GM23338 (cell line): ENCODE measurements around the gene LEMD2. TPM values are rescaled to one million over a fixed set of nuclear protein-coding genes. Genes with fewer than 3 reads are reported as not detected.

Experiments used
- ATAC-seq: fragments of 200-7000 bp; cut with Tn5 transposase; 3 replicates; pipeline ENCODE4 v1.9.1; 2020
- DNase-seq: peaks from one replicate; pipeline ENCODE4 v3.0.0-alpha.2; 2015; ENCODE audit warnings: low spot score
- H2AFZ ChIP-seq: fragments of 200-600 bp; sonication (generic); 2 replicates; pipeline ENCODE4 v1.8.0; 2016; ENCODE audit warnings: antibody characterized with exemption, mild to moderate bottlenecking, moderate library complexity
- H3F3A ChIP-seq: fragments of 200-600 bp; sonication (generic); replicated peaks from 2 replicates; pipeline ENCODE4 v1.8.0; 2017; ENCODE audit warnings: antibody characterized with exemption, mixed run types, low read depth
- H3K27ac ChIP-seq: fragments of 200-600 bp; sonication (generic); 2 replicates; pipeline ENCODE4 v1.6.1; 2016; ENCODE audit warnings: low read depth
- H3K27me3 ChIP-seq: fragments of 200-600 bp; sonication (generic); 2 replicates; pipeline ENCODE4 v1.8.0; 2016; ENCODE audit warnings: mild to moderate bottlenecking, mixed run types, moderate library complexity; ENCODE audit not compliant: insufficient read depth
- H3K36me3 ChIP-seq: fragments of 200-600 bp; sonication (generic); 2 replicates; pipeline ENCODE4 v1.8.0; 2016; ENCODE audit warnings: mild to moderate bottlenecking; ENCODE audit not compliant: insufficient read depth
- H3K4me1 ChIP-seq: fragments of 200-600 bp; sonication (generic); 2 replicates; pipeline ENCODE4 v1.8.0; 2016; ENCODE audit warnings: mild to moderate bottlenecking, moderate library complexity; ENCODE audit not compliant: insufficient read depth
- H3K4me2 ChIP-seq: fragments of 200-600 bp; sonication (generic); 2 replicates; pipeline ENCODE4 v1.7.1; 2017; ENCODE audit warnings: mixed run types
- H3K4me3 ChIP-seq: fragments of 200-600 bp; sonication (generic); 2 replicates; pipeline ENCODE4 v1.6.1; 2016; ENCODE audit warnings: mixed run types
- H3K79me2 ChIP-seq: fragments of 200-600 bp; sonication (generic); replicated peaks from 2 replicates; pipeline ENCODE4 v1.8.0; 2017; ENCODE audit warnings: mild to moderate bottlenecking; ENCODE audit not compliant: insufficient read depth
- H3K9me2 ChIP-seq: fragments of 200-600 bp; sonication (generic); 2 replicates; pipeline ENCODE4 v1.8.0; 2017; ENCODE audit not compliant: insufficient read depth
- H4K20me1 ChIP-seq: fragments of 200-600 bp; sonication (generic); replicated peaks from 2 replicates; pipeline ENCODE4 v1.8.0; 2017; ENCODE audit warnings: mild to moderate bottlenecking; ENCODE audit not compliant: insufficient read depth
- H3K27ac Mint-ChIP-seq: 2 replicates; pipeline ENCODE4 v1.8.0; 2020; ENCODE audit warnings: inconsistent platforms, mild to moderate bottlenecking, moderate library complexity, mixed read lengths
- H3K27me3 Mint-ChIP-seq: 3 replicates; pipeline ENCODE4 v1.8.0; 2022; ENCODE audit warnings: low read depth, mild to moderate bottlenecking, moderate library complexity, mixed read lengths, inconsistent platforms; ENCODE audit not compliant: insufficient read depth, poor library complexity
- H3K36me3 Mint-ChIP-seq: 3 replicates; pipeline ENCODE4 v1.8.0; 2021; ENCODE audit warnings: low read depth, mild to moderate bottlenecking, inconsistent platforms, moderate library complexity, mixed read lengths
- H3K4me1 Mint-ChIP-seq: 3 replicates; pipeline ENCODE4 v1.8.0; 2020; ENCODE audit warnings: mild to moderate bottlenecking, inconsistent platforms, mixed read lengths
- H3K4me3 Mint-ChIP-seq: 3 replicates; pipeline ENCODE4 v1.8.0; 2021; ENCODE audit warnings: moderate library complexity, mild to moderate bottlenecking, inconsistent platforms, mixed read lengths
- H3K9me3 Mint-ChIP-seq: 3 replicates; pipeline ENCODE4 v1.8.0; 2020; ENCODE audit warnings: moderate library complexity, mild to moderate bottlenecking, inconsistent platforms, mixed read lengths
- CREB1 ChIP-seq: fragments of 250-450 bp; sonication (Bioruptor Pico); IDR thresholded peaks from 2 replicates; pipeline ENCODE4 v1.5.0; 2020; ENCODE audit warnings: low read depth, mild to moderate bottlenecking, moderate library complexity
- CTCF ChIP-seq, 2 experiments: fragments of 200-600 bp in 1 of 2; sonication (generic) in 1 of 2; conservative IDR thresholded peaks; 2 replicates each; pipeline versions ENCODE4 v1.5.1 to v1.6.1; 2016 to 2017; ENCODE audit warnings: antibody characterized with exemption in 2 of 2, low read depth in 2 of 2, mild to moderate bottlenecking in 2 of 2, moderate library complexity in 1 of 2
- ETS1 ChIP-seq: IDR thresholded peaks from 2 replicates; pipeline ENCODE4 v1.6.1; 2016; ENCODE audit warnings: antibody characterized with exemption
- EZH2 ChIP-seq: fragments of 200-600 bp; sonication (generic); IDR thresholded peaks from one replicate; pipeline ENCODE4 v1.8.0; 2017; ENCODE audit warnings: antibody characterized with exemption, mild to moderate bottlenecking, low read depth; ENCODE audit not compliant: unreplicated experiment
- EZH2phosphoT487 ChIP-seq: fragments of 200-600 bp; sonication (generic); IDR thresholded peaks from one replicate; pipeline ENCODE4 v1.8.1; 2018; ENCODE audit warnings: antibody characterized with exemption; ENCODE audit not compliant: unreplicated experiment
- JUNB ChIP-seq: IDR thresholded peaks from one replicate; pipeline ENCODE4 v1.6.1; 2016; ENCODE audit warnings: antibody characterized with exemption; ENCODE audit not compliant: unreplicated experiment
- NANOG ChIP-seq: IDR thresholded peaks from 2 replicates; pipeline ENCODE4 v1.6.1; 2016; ENCODE audit warnings: antibody characterized with exemption, borderline replicate concordance
- POLR2AphosphoS5 ChIP-seq: IDR thresholded peaks from 2 replicates; pipeline ENCODE4 v1.6.1; 2016; ENCODE audit warnings: antibody characterized with exemption, low read depth
- REST ChIP-seq: IDR thresholded peaks from one replicate; pipeline ENCODE4 v1.6.1; 2018; ENCODE audit warnings: antibody characterized with exemption; ENCODE audit not compliant: unreplicated experiment
- STAT1 ChIP-seq: IDR thresholded peaks from one replicate; pipeline ENCODE4 v1.6.1; 2016; ENCODE audit warnings: antibody characterized with exemption; ENCODE audit not compliant: unreplicated experiment
- ZNF114 ChIP-seq: fragments of 250-450 bp; sonication (Bioruptor Pico); IDR thresholded peaks from 2 replicates; pipeline ENCODE4 v1.5.0; 2020; ENCODE audit warnings: mild to moderate bottlenecking, moderate library complexity
- ZNF331 ChIP-seq: fragments of 250-450 bp; sonication (Bioruptor Pico); IDR thresholded peaks from 2 replicates; pipeline ENCODE4 v1.5.0; 2020; ENCODE audit warnings: low read depth, mild to moderate bottlenecking, moderate library complexity
- ZNF462 ChIP-seq: fragments of 250-450 bp; sonication (Bioruptor Pico); IDR thresholded peaks from 2 replicates; pipeline ENCODE4 v1.5.0; 2020; ENCODE audit warnings: mild to moderate bottlenecking, moderate library complexity
- polyA plus RNA-seq: library from polyadenylated mRNA; unstranded; fragments of >200 nt; fragmentation: Nextera tagmentation; extraction: Ambion mirVana; gene quantifications from 2 replicates; pipeline ENCODE4 v1.2.1, GENCODE V29; 2016
- total RNA-seq: library from RNA; depleted of rRNA; stranded (reverse); fragments of >200 nt; shearing (Covaris generic); gene quantifications from 2 replicates; pipeline ENCODE4 v1.2.3, GENCODE V29; 2014

Gene LEMD2
- total and polyA plus RNA-seq, 2 experiments from 2014 or later, result 28.6 to 64.7 TPM

- H3K4me1 ChIP-seq, result peaks cover 32% of the 10 kb centered on the region
- Mint-ChIP-seq H3K27me3 (peaks cover 14% of the 10 kb centered on the region), H3K27ac (no peak overlapping the region; the same call in none of the 2 replicates), H3K36me3 (peaks cover 43% of the 10 kb centered on the region), H3K9me3 (no peaks in the 10 kb centered on the region), H3K4me1 (peaks cover 40% of the 10 kb centered on the region), H3K4me3 (peak overlapping the region; percentile 25; the same call in 2 of the 3 replicates)
- no peaks in the 10 kb centered on the region for H3K27me3 ChIP-seq
- no peak overlapping the region for H3K4me3 ChIP-seq
- no peaks in the 10 kb centered on the region for H3K9me2 ChIP-seq
- H3F3A ChIP-seq, result peaks cover 18% of the 10 kb centered on the region
- H3K36me3 ChIP-seq, result peaks cover 8% of the 10 kb centered on the region; the same call in 1 of the 2 replicates
- no peak for DNase-seq
- TF ChIP-seq ZNF114 (CRISPR knock-in tag) (no peak), ZNF331 (CRISPR knock-in tag) (no peak), ETS1 (no peak), POLR2AphosphoS5 (no peak), REST (no peak), EZH2 (no peak), EZH2phosphoT487 (no peak), JUNB (no peak), ZNF462 (CRISPR knock-in tag) (no peak), STAT1 (no peak), NANOG (no peak), CREB1 (CRISPR knock-in tag) (no peak), CTCF (conservative IDR thresholded peaks at IDR 0.05; ENCODE audit: low read depth in 2 of 2) (no peak)
- H4K20me1 ChIP-seq, result peaks cover 3% of the 10 kb centered on the region; the same call in 1 of the 2 replicates
- H3K79me2 ChIP-seq, result no peaks in the 10 kb centered on the region
- peak overlapping the region; percentile 90 for H3K27ac ChIP-seq
- H3K4me2 ChIP-seq, result peak overlapping the region; percentile 74; the same call in 1 of the 2 replicates
- no peak for ATAC-seq
- no peak overlapping the region for H2AFZ ChIP-seq
Observed at GRCh38 chr6:33772082-33772830, 16.7 kb downstream of the LEMD2 start.
